Measurements from ENCODE around the gene PAQR7. TPM values are rescaled to one million over a fixed set of nuclear protein-coding genes. Genes with fewer than 3 reads are reported as not detected.

Gene PAQR7
- total RNA-seq, 1 experiment from 2014 or later = 6.4 TPM

DNA sequence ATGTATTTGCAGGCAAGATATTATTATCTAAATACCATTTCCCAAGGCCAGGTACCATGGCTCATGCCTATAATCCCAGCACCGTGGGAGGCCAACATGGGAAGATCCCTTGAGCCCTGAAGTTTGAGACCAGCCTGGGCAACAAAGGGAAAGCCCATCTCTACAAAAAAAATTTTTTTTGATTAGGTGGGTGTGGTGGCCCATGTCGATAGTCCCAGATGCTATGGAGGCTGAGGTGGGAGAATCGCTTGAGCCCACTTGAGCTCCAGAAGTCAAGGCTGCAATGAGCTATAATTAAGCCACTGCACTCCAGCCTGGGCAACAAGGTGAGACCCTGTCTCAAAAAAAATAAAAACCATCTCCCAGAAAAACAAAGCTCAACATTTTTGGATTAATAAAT is 28.5 kb upstream of the PAQR7 start:
- Histone ChIP-seq H3K9me2 (replicated peaks; ENCODE audit: low read length) (no peaks in the 10 kb centered on the region), H2AFZ (ENCODE audit: low read length) (no peak overlapping the region), H3K36me3 (ENCODE audit: low read depth, low read length) (peaks cover 43% of the 10 kb centered on the region), H3K4me1 (ENCODE audit: insufficient read depth, low read length) (peaks cover 21% of the 10 kb centered on the region), H3K27ac (ENCODE audit: low read length) (no peak overlapping the region), H3K79me2 (ENCODE audit: low read length) (peaks cover 32% of the 10 kb centered on the region), H3K4me3 (ENCODE audit: low read length) (peak overlapping the region; percentile 78), H3K9ac (ENCODE audit: low read length) (peak overlapping the region; percentile 59; the same call in 1 of the 2 replicates), H4K20me1 (ENCODE audit: low read length) (peaks cover 14% of the 10 kb centered on the region; the same call in 1 of the 2 replicates), H3K27me3 (ENCODE audit: low read length) (no peaks in the 10 kb centered on the region), H3K9me3 (ENCODE audit: low read length) (no peaks in the 10 kb centered on the region), H3K4me2 (ENCODE audit: low read length) (peak overlapping the region; percentile 92), H3F3A (ENCODE audit: low read length, unreplicated experiment) (no peaks in the 10 kb centered on the region)
- intact Hi-C loops (cut with micrococcal nuclease) = loop anchor here (2.0 kb wide), 1 partner anchor 95 kb away; the partner anchor contains the start of gene PAFAH2
- ChIA-PET CTCF (interaction anchor here (0.6 kb wide), 1 partner anchor 8 kb away, joined by 3 read pairs; no protein-coding TSS in a partner anchor), POLR2A (ENCODE audit: unreplicated experiment) (no interaction called here)
- TF ChIP-seq EZH2phosphoT487 (IDR thresholded peaks at IDR 0.05; ENCODE audit: borderline replicate concordance, low read length) (no peak), EZH2 (IDR thresholded peaks at IDR 0.05; ENCODE audit: low read length, unreplicated experiment) (no peak)
- TF ChIP-seq, protein P1, sequence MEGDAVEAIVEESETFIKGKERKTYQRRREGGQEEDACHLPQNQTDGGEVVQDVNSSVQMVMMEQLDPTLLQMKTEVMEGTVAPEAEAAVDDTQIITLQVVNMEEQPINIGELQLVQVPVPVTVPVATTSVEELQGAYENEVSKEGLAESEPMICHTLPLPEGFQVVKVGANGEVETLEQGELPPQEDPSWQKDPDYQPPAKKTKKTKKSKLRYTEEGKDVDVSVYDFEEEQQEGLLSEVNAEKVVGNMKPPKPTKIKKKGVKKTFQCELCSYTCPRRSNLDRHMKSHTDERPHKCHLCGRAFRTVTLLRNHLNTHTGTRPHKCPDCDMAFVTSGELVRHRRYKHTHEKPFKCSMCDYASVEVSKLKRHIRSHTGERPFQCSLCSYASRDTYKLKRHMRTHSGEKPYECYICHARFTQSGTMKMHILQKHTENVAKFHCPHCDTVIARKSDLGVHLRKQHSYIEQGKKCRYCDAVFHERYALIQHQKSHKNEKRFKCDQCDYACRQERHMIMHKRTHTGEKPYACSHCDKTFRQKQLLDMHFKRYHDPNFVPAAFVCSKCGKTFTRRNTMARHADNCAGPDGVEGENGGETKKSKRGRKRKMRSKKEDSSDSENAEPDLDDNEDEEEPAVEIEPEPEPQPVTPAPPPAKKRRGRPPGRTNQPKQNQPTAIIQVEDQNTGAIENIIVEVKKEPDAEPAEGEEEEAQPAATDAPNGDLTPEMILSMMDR (conservative IDR thresholded peaks at IDR 0.05; ENCODE audit: low read depth, low read length) = no peak
- BruUV-seq (replicated peaks) = no TSS peak
- ATAC-seq (no peak), DNase-seq (no peak)

DNA sequence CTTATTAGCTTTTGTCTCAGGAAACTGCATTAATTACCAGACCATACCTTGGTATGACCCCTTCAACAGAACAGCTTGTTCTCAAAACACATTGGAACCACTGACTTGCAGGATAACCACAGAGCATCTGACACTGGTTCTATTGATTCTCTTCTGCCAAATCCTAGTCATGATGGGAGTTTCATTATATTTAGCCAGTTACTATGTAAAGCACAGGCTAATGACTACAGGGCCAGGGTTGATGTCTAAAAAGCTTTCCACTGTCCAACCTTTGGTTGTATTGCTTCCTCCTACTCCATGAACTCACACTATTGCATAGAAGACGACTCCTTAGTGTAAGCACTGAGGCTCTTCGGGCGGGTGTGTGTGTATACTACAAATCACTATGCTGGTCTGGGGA is 27.0 kb upstream of the PAQR7 start:
- ATAC-seq = no peak
- Histone ChIP-seq H3K36me3 (ENCODE audit: low read depth, low read length) (peaks cover 46% of the 10 kb centered on the region), H3K9ac (ENCODE audit: low read length) (no peak overlapping the region), H3K4me3 (ENCODE audit: low read length) (no peak overlapping the region), H3K9me2 (replicated peaks; ENCODE audit: low read length) (no peaks in the 10 kb centered on the region), H3K27ac (ENCODE audit: low read length) (no peak overlapping the region), H3K79me2 (ENCODE audit: low read length) (peaks cover 32% of the 10 kb centered on the region), H3F3A (ENCODE audit: low read length, unreplicated experiment) (no peaks in the 10 kb centered on the region), H3K4me1 (ENCODE audit: insufficient read depth, low read length) (peaks cover 21% of the 10 kb centered on the region), H3K27me3 (ENCODE audit: low read length) (no peaks in the 10 kb centered on the region), H4K20me1 (ENCODE audit: low read length) (peaks cover 14% of the 10 kb centered on the region; the same call in 1 of the 2 replicates), H3K9me3 (ENCODE audit: low read length) (no peaks in the 10 kb centered on the region), H2AFZ (ENCODE audit: low read length) (no peak overlapping the region), H3K4me2 (ENCODE audit: low read length) (no peak overlapping the region)
- BruUV-seq (replicated peaks) = no TSS peak
- TF ChIP-seq, protein P1 (conservative IDR thresholded peaks at IDR 0.05; ENCODE audit: low read depth, low read length) = no peak
- TF ChIP-seq EZH2phosphoT487 (IDR thresholded peaks at IDR 0.05; ENCODE audit: borderline replicate concordance, low read length) = no peak
- TF ChIP-seq EZH2 (IDR thresholded peaks at IDR 0.05; ENCODE audit: low read length, unreplicated experiment) = no peak
- intact Hi-C loops (cut with micrococcal nuclease) = no loop called here
- ChIA-PET POLR2A (ENCODE audit: unreplicated experiment) (interaction anchor here (0.6 kb wide), 1 partner anchor 26 kb away, joined by 7 read pairs; no protein-coding TSS in a partner anchor), CTCF (interaction anchor here (0.6 kb wide), 1 partner anchor 13 kb away, joined by 3 read pairs; no protein-coding TSS in a partner anchor)
- no peak for DNase-seq

DNA sequence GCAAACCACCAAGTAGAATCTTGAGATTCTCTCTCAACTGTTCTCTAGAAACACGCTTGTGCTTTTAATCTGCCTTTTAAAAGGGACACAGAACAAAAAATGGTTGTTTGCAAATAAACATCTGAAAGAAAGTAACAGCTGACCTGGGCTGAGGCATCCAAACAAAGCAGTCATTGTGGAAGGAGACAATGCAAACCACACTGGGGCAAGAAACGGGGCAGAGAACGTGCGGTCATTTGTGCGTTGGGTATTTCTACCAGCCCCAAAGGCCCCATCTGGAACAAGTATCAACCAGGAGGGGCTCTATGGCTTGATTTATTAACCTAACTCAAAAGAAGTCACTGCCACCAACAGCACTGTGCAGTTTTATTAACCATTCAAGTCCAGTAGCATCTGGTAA is 24.7 kb upstream of the PAQR7 start:
- intact Hi-C loops (cut with micrococcal nuclease) = no loop called here
- H3K79me2 ChIP-seq (ENCODE audit: low read length) = peaks cover 31% of the 10 kb centered on the region

More for the DNA sequence above, 24.7 kb upstream of the PAQR7 start:
- Histone ChIP-seq H3K4me2 (ENCODE audit: low read length) (no peak overlapping the region), H3K27ac (ENCODE audit: low read length) (no peak overlapping the region), H4K20me1 (ENCODE audit: low read length) (peaks cover 14% of the 10 kb centered on the region; the same call in 1 of the 2 replicates), H3F3A (ENCODE audit: low read length, unreplicated experiment) (no peaks in the 10 kb centered on the region), H3K4me3 (ENCODE audit: low read length) (no peak overlapping the region), H3K36me3 (ENCODE audit: low read depth, low read length) (peaks cover 46% of the 10 kb centered on the region), H3K9ac (ENCODE audit: low read length) (no peak overlapping the region), H3K9me3 (ENCODE audit: low read length) (no peaks in the 10 kb centered on the region), H3K9me2 (replicated peaks; ENCODE audit: low read length) (no peaks in the 10 kb centered on the region), H2AFZ (ENCODE audit: low read length) (no peak overlapping the region), H3K4me1 (ENCODE audit: insufficient read depth, low read length) (peaks cover 27% of the 10 kb centered on the region), H3K27me3 (ENCODE audit: low read length) (no peaks in the 10 kb centered on the region)
- ChIA-PET CTCF (no interaction called here), POLR2A (ENCODE audit: unreplicated experiment) (no interaction called here)
- TF ChIP-seq, protein P1 (conservative IDR thresholded peaks at IDR 0.05; ENCODE audit: low read depth, low read length) = no peak
- TF ChIP-seq EZH2 (IDR thresholded peaks at IDR 0.05; ENCODE audit: low read length, unreplicated experiment) (no peak), EZH2phosphoT487 (IDR thresholded peaks at IDR 0.05; ENCODE audit: borderline replicate concordance, low read length) (no peak)
- BruUV-seq (replicated peaks) = no TSS peak
- DNase-seq (no peak), ATAC-seq (no peak)

Measured in PC-3 (cell line).